ENCODE results near the gene ZBTB11.
"Not testable (repeated sequence)": the region's sequence is repeated elsewhere in the genome, so short reads cannot be mapped to it uniquely, and the experiment has no call there.

The ZBTB11 gene

GRCh38 chr3:101625879-101626278, 51.1 kb downstream of the ZBTB11 start:
- Histone ChIP-seq H3K27me3 (ENCODE audit: insufficient read depth, low read length) (no peaks in the 10 kb centered on the region), H3K9me3 (ENCODE audit: insufficient read depth, low read depth, low read length) (peaks cover 8% of the 10 kb centered on the region; the same call in 1 of the 2 replicates), H3K4me1 (ENCODE audit: insufficient read depth, low read length) (peaks cover 3% of the 10 kb centered on the region; the same call in 1 of the 2 replicates), H3K9ac (ENCODE audit: low read depth, low read length) (no peak overlapping the region), H3K36me3 (ENCODE audit: insufficient read depth, low read depth, low read length) (no peaks in the 10 kb centered on the region), H3K4me3 (ENCODE audit: low read length) (no peak overlapping the region), H3K27ac (ENCODE audit: low read length) (no peak overlapping the region)

- Histone ChIP-seq H3K4me1 (ENCODE audit: insufficient read depth, low read length) (peaks cover 3% of the 10 kb centered on the region; the same call in 1 of the 2 replicates), H3K36me3 (ENCODE audit: insufficient read depth, low read depth, low read length) (no peaks in the 10 kb centered on the region), H3K27me3 (ENCODE audit: insufficient read depth, low read length) (no peaks in the 10 kb centered on the region), H3K9me3 (ENCODE audit: insufficient read depth, low read depth, low read length) (peaks cover 8% of the 10 kb centered on the region; the same call in 1 of the 2 replicates), H3K4me3 (ENCODE audit: low read length) (no peak overlapping the region), H3K27ac (ENCODE audit: low read length) (no peak overlapping the region), H3K9ac (ENCODE audit: low read depth, low read length) (no peak overlapping the region)
Measured at GRCh38 chr3:101624857-101625256, 52.1 kb downstream of the ZBTB11 start.

- H3K27ac ChIP-seq (ENCODE audit: low read length), result no peak overlapping the region
- H3K4me1 ChIP-seq (ENCODE audit: insufficient read depth, low read length), result peaks cover 3% of the 10 kb centered on the region; the same call in 1 of the 2 replicates
- no peak overlapping the region for H3K4me3 ChIP-seq (ENCODE audit: low read length)
Measured at GRCh38 chr3:101623656-101624055, 53.3 kb downstream of the ZBTB11 start.

GRCh38 chr3:101619734-101620133, 57.2 kb downstream of the ZBTB11 start:
- Histone ChIP-seq H3K27ac (ENCODE audit: low read length) (no peak overlapping the region), H3K4me1 (ENCODE audit: insufficient read depth, low read length) (no peaks in the 10 kb centered on the region), H3K36me3 (ENCODE audit: insufficient read depth, low read depth, low read length) (no peaks in the 10 kb centered on the region), H3K9me3 (ENCODE audit: insufficient read depth, low read depth, low read length) (peaks cover 1% of the 10 kb centered on the region; the same call in 1 of the 2 replicates), H3K4me3 (ENCODE audit: low read length) (no peak overlapping the region), H3K27me3 (ENCODE audit: insufficient read depth, low read length) (no peaks in the 10 kb centered on the region), H3K9ac (ENCODE audit: low read depth, low read length) (no peak overlapping the region)

More at GRCh38 chr3:101623656-101624055, 53.3 kb downstream of the ZBTB11 start:
- H3K9ac ChIP-seq (ENCODE audit: low read depth, low read length), result no peak overlapping the region
- H3K27me3 ChIP-seq (ENCODE audit: insufficient read depth, low read length), result no peaks in the 10 kb centered on the region
- H3K36me3 ChIP-seq (ENCODE audit: insufficient read depth, low read depth, low read length), result no peaks in the 10 kb centered on the region
- H3K9me3 ChIP-seq (ENCODE audit: insufficient read depth, low read depth, low read length), result peaks cover 8% of the 10 kb centered on the region; the same call in 1 of the 2 replicates

GRCh38 chr3:101618726-101619125, 58.2 kb downstream of the ZBTB11 start:
- Histone ChIP-seq H3K4me3 (ENCODE audit: low read length) (no peak overlapping the region), H3K27me3 (ENCODE audit: insufficient read depth, low read length) (no peaks in the 10 kb centered on the region), H3K9ac (ENCODE audit: low read depth, low read length) (no peak overlapping the region), H3K27ac (ENCODE audit: low read length) (no peak overlapping the region), H3K9me3 (ENCODE audit: insufficient read depth, low read depth, low read length) (no peaks in the 10 kb centered on the region), H3K36me3 (ENCODE audit: insufficient read depth, low read depth, low read length) (no peaks in the 10 kb centered on the region), H3K4me1 (ENCODE audit: insufficient read depth, low read length) (no peaks in the 10 kb centered on the region)

- H3K36me3 ChIP-seq (ENCODE audit: insufficient read depth, low read depth, low read length), result no peaks in the 10 kb centered on the region
- no peaks in the 10 kb centered on the region for H3K27me3 ChIP-seq (ENCODE audit: insufficient read depth, low read length)
- H3K27ac ChIP-seq (ENCODE audit: low read length), result no peak overlapping the region
- H3K9ac ChIP-seq (ENCODE audit: low read depth, low read length), result no peak overlapping the region
- no peaks in the 10 kb centered on the region for H3K9me3 ChIP-seq (ENCODE audit: insufficient read depth, low read depth, low read length)
- H3K4me1 ChIP-seq (ENCODE audit: insufficient read depth, low read length), result no peaks in the 10 kb centered on the region
- no peak overlapping the region for H3K4me3 ChIP-seq (ENCODE audit: low read length)
Measured at GRCh38 chr3:101617478-101617877, 59.5 kb downstream of the ZBTB11 start.

- H3K9ac ChIP-seq (ENCODE audit: low read depth, low read length), result no peak overlapping the region
- H3K27me3 ChIP-seq (ENCODE audit: insufficient read depth, low read length), result no peaks in the 10 kb centered on the region
- no peak overlapping the region for H3K4me3 ChIP-seq (ENCODE audit: low read length)
- no peaks in the 10 kb centered on the region for H3K9me3 ChIP-seq (ENCODE audit: insufficient read depth, low read depth, low read length)
- H3K27ac ChIP-seq (ENCODE audit: low read length), result no peak overlapping the region
- no peaks in the 10 kb centered on the region for H3K4me1 ChIP-seq (ENCODE audit: insufficient read depth, low read length)
- no peaks in the 10 kb centered on the region for H3K36me3 ChIP-seq (ENCODE audit: insufficient read depth, low read depth, low read length)
Measured at GRCh38 chr3:101615525-101615924, 61.4 kb downstream of the ZBTB11 start.

GRCh38 chr3:101613014-101613413, 63.9 kb downstream of the ZBTB11 start:
- not testable (repeated sequence) for H3K27me3 ChIP-seq (ENCODE audit: insufficient read depth, low read length); H3K4me1 ChIP-seq (ENCODE audit: insufficient read depth, low read length); H3K9me3 ChIP-seq (ENCODE audit: insufficient read depth, low read depth, low read length); H3K36me3 ChIP-seq (ENCODE audit: insufficient read depth, low read depth, low read length); H3K27ac ChIP-seq (ENCODE audit: low read length); H3K9ac ChIP-seq (ENCODE audit: low read depth, low read length); H3K4me3 ChIP-seq (ENCODE audit: low read length)

- Histone ChIP-seq H3K36me3 (ENCODE audit: insufficient read depth, low read depth, low read length) (no peaks in the 10 kb centered on the region), H3K4me1 (ENCODE audit: insufficient read depth, low read length) (no peaks in the 10 kb centered on the region), H3K4me3 (ENCODE audit: low read length) (no peak overlapping the region), H3K9ac (ENCODE audit: low read depth, low read length) (no peak overlapping the region), H3K27me3 (ENCODE audit: insufficient read depth, low read length) (no peaks in the 10 kb centered on the region), H3K9me3 (ENCODE audit: insufficient read depth, low read depth, low read length) (no peaks in the 10 kb centered on the region), H3K27ac (ENCODE audit: low read length) (no peak overlapping the region)
Measured at GRCh38 chr3:101611023-101611422, 65.9 kb downstream of the ZBTB11 start.

GRCh38 chr3:101605398-101605797, 71.5 kb downstream of the ZBTB11 start:
- not testable (repeated sequence) for H3K27me3 ChIP-seq (ENCODE audit: insufficient read depth, low read length); H3K4me1 ChIP-seq (ENCODE audit: insufficient read depth, low read length); H3K4me3 ChIP-seq (ENCODE audit: low read length); H3K9me3 ChIP-seq (ENCODE audit: insufficient read depth, low read depth, low read length); H3K27ac ChIP-seq (ENCODE audit: low read length); H3K9ac ChIP-seq (ENCODE audit: low read depth, low read length); H3K36me3 ChIP-seq (ENCODE audit: insufficient read depth, low read depth, low read length)

GRCh38 chr3:101603184-101603583, 73.7 kb downstream of the ZBTB11 start:
- no peaks in the 10 kb centered on the region for H3K4me1 ChIP-seq (ENCODE audit: insufficient read depth, low read length)
- no peaks in the 10 kb centered on the region for H3K27me3 ChIP-seq (ENCODE audit: insufficient read depth, low read length)
- H3K4me3 ChIP-seq (ENCODE audit: low read length), result no peak overlapping the region
- no peak overlapping the region for H3K27ac ChIP-seq (ENCODE audit: low read length)
- H3K9ac ChIP-seq (ENCODE audit: low read depth, low read length), result no peak overlapping the region
- no peaks in the 10 kb centered on the region; the same call in 1 of the 2 replicates for H3K9me3 ChIP-seq (ENCODE audit: insufficient read depth, low read depth, low read length)
- H3K36me3 ChIP-seq (ENCODE audit: insufficient read depth, low read depth, low read length), result no peaks in the 10 kb centered on the region

GRCh38 chr3:101602731-101603130, 74.2 kb downstream of the ZBTB11 start:
- Histone ChIP-seq H3K4me1 (ENCODE audit: insufficient read depth, low read length) (no peaks in the 10 kb centered on the region), H3K9ac (ENCODE audit: low read depth, low read length) (no peak overlapping the region), H3K4me3 (ENCODE audit: low read length) (no peak overlapping the region), H3K9me3 (ENCODE audit: insufficient read depth, low read depth, low read length) (no peaks in the 10 kb centered on the region; the same call in 1 of the 2 replicates), H3K36me3 (ENCODE audit: insufficient read depth, low read depth, low read length) (no peaks in the 10 kb centered on the region), H3K27me3 (ENCODE audit: insufficient read depth, low read length) (no peaks in the 10 kb centered on the region), H3K27ac (ENCODE audit: low read length) (no peak overlapping the region)

Measured in iPS-20b (cell line).